Panc1 (cell line): ENCODE measurements around the gene SSBP3. TPM values are rescaled to one million over a fixed set of nuclear protein-coding genes. Genes with fewer than 3 reads are reported as not detected.

Experiments used
- ATAC-seq: fragments of 200-7000 bp; cut with Tn5 transposase; 2 replicates; pipeline ENCODE4 v1.9.1; 2020; ENCODE audit warnings: mild to moderate bottlenecking, moderate library complexity
- BruUV-seq: library from RNA; stranded (reverse); fragments of 400-500 nt; replicated peaks from 2 replicates; lab custom pipeline; 2021; lab: Mats Ljungman, UMichigan
- CTCF ChIA-PET: fragments of 300-600 bp; sonication (Branson Sonifier 250); formaldehyde crosslinking; loops from one replicate; lab custom pipeline; 2022; ENCODE audit warnings: antibody characterized with exemption; lab: Charles Lee
- POLR2A ChIA-PET: fragments of 300-600 bp; sonication (Branson Sonifier 250); formaldehyde crosslinking; loops from one replicate; lab custom pipeline; 2022; ENCODE audit warnings: antibody characterized with exemption; lab: Charles Lee
- DNase-seq: peaks from one replicate; pipeline ENCODE4 v3.0.0-alpha.2; 2010; ENCODE audit warnings: low read depth, low spot score
- H3K27ac ChIP-seq: 2 replicates; pipeline ENCODE4 v1.5.1; 2011; ENCODE audit warnings: mild to moderate bottlenecking, low read length, inconsistent platforms
- H3K27me3 ChIP-seq: fragments of 200-500 bp; sonication (Bioruptor generic); 2 replicates; pipeline ENCODE4 v1.6.0; 2014; ENCODE audit warnings: low read length, inconsistent platforms; ENCODE audit not compliant: control insufficient read depth, insufficient read depth
- H3K36me3 ChIP-seq: fragments of 200-500 bp; sonication (Bioruptor generic); 2 replicates; pipeline ENCODE4 v1.5.1; 2014; ENCODE audit warnings: inconsistent platforms, mild to moderate bottlenecking, low read length, moderate library complexity; ENCODE audit not compliant: control insufficient read depth, insufficient read depth
- H3K4me1 ChIP-seq: 2 replicates; pipeline ENCODE4 v1.5.1; 2011; ENCODE audit warnings: inconsistent platforms, mild to moderate bottlenecking, low read length, moderate library complexity; ENCODE audit not compliant: control insufficient read depth, insufficient read depth
- H3K4me3 ChIP-seq, 2 experiments: 2 replicates each; pipeline ENCODE4 v1.5.1; 2011 to 2012; ENCODE audit warnings: low read depth in 2 of 2, low read length in 2 of 2, mild to moderate bottlenecking in 2 of 2, inconsistent platforms in 1 of 2, moderate library complexity in 1 of 2
- H3K9me3 ChIP-seq: fragments of 200-500 bp; sonication (Bioruptor generic); 2 replicates; pipeline ENCODE4 v1.5.1; 2014; ENCODE audit warnings: low read depth, mild to moderate bottlenecking, inconsistent platforms, low read length, moderate library complexity; ENCODE audit not compliant: control insufficient read depth, insufficient read depth
- CTCF ChIP-seq: fragments of 450-650 bp; IDR thresholded peaks from 2 replicates; pipeline ENCODE4 v1.5.1; 2017; ENCODE audit warnings: mild to moderate bottlenecking
- POLR2AphosphoS5 ChIP-seq: IDR thresholded peaks from 2 replicates; pipeline ENCODE4 v1.6.1; 2012; ENCODE audit warnings: mild to moderate bottlenecking, low read depth, low read length, moderate library complexity
- REST ChIP-seq, 2 experiments: IDR thresholded peaks; 2 replicates each; pipeline ENCODE4 v1.6.1; 2011 to 2012; ENCODE audit warnings: low read depth in 2 of 2, control low read depth in 1 of 2, low read length in 1 of 2, mild to moderate bottlenecking in 1 of 2, moderate library complexity in 1 of 2; ENCODE audit not compliant: insufficient read depth in 1 of 2
- SIN3A ChIP-seq: IDR thresholded peaks from 2 replicates; pipeline ENCODE4 v1.6.1; 2012; ENCODE audit warnings: low read depth, mild to moderate bottlenecking, low read length, moderate library complexity, borderline replicate concordance; ENCODE audit not compliant: insufficient read depth
- TCF7L2 ChIP-seq: IDR thresholded peaks from 2 replicates; pipeline ENCODE4 v1.6.1; 2011; ENCODE audit warnings: mild to moderate bottlenecking, low read depth, low read length, inconsistent platforms
- in situ Hi-C: cut with HindIII; loops from 2 replicates; pipeline ENCODE4 v1.10.0; 2016; ENCODE audit warnings: low sequenced_read_pairs, low pct_unique_long_range_greater_than_20kb
- intact Hi-C: fragments of 100-400 bp; cut with micrococcal nuclease; formaldehyde crosslinking; loops from one replicate; pipeline ENCODE4 v1.10.0; 2022; ENCODE audit not compliant: unreplicated experiment
- total RNA-seq: library from RNA; stranded (reverse); gene quantifications from one replicate; pipeline ENCODE4 v1.2.1, GENCODE V29; 2021; ENCODE audit not compliant: unreplicated experiment

Gene SSBP3
- total RNA-seq, 1 experiment from 2014 or later = 22.5 TPM

- in situ Hi-C loops = no loop called here
- DNase-seq = no peak
- peak; percentile 52 for ATAC-seq
- no peaks in the 10 kb centered on the region for H3K27me3 ChIP-seq
- H3K4me3 ChIP-seq = peak overlapping the region in 1 of 2 experiments; percentile 57; a peak in 2 of 4 replicates
- peaks cover 19% of the 10 kb centered on the region for H3K4me1 ChIP-seq
- TF ChIP-seq CTCF = no peak
- intact Hi-C loops = no loop called here
- POLR2A ChIA-PET = no interaction called here
- H3K9me3 ChIP-seq = no peaks in the 10 kb centered on the region
- H3K27ac ChIP-seq = no peak overlapping the region
- no peaks in the 10 kb centered on the region for H3K36me3 ChIP-seq
- CTCF ChIA-PET = no interaction called here
- BruUV-seq = no TSS peak
Observed at GRCh38 chr1:54405898-54406293, 298 bp downstream of the SSBP3 start.

DNA sequence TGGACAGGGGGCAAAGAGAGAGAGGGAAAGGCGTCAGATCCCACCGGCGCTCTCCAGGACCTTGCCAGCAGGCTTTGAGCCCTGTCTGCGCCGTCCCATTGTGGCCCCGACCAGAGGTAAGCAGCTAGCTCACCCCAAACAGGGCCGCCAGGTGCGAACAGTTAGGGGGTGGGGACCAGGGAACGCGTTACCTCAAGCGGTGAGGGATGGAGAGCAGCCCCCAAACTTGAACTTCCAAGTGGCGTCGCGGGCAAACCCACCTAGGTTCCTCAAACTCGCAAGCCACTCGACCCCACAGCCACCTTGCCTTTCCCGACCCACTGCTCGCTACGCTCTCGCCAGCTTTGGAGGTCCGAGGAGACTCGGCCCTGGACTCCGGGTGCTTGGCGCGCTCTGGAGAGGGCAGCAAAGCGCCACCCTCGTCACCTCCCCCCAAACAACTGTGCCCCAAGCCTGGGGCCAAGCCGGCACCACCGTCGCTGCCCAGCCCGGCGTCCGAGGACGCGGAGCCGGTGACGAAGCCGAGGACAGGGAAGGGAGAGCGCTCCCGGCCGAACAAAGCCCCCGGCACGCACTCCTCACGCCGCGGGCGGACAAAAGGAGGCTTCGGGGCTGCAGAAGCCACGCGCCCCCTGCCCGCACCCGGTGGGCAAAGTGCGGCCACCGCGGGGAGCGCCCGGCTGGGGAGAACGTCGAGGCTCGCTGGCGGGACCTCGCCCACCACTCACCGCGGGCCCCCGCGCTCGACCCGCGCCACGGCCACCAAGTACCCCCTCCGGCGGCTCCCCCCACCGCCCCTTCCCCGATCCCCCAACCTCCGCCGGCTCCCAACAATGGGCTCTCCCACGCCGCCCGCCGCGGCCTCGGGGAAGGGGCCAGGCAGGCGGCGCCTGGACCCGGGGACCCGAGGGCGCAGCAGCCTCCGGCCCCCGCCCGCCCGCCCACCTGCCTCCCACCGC, 976 bp downstream of the SSBP3 start:
- TF ChIP-seq CTCF (no peak; the same call in 1 of the 2 replicates), REST (IDR thresholded peaks at IDR 0.05; ENCODE audit: insufficient read depth in 1 of 2, low read depth in 2 of 2, low read length in 1 of 2) (no peak), POLR2AphosphoS5 (no peak), TCF7L2 (no peak), SIN3A (no peak)
- in situ Hi-C loops = no loop called here
- no peaks in the 10 kb centered on the region for H3K27me3 ChIP-seq
- H3K36me3 ChIP-seq = no peaks in the 10 kb centered on the region
- ATAC-seq = 0 out of 2 replicates have a peak, but pooled peaks have one; percentile 22
- no peak overlapping the region for H3K27ac ChIP-seq
- CTCF ChIA-PET = interaction anchor here (0.7 kb wide), 1 partner anchor 240 kb away, joined by 5 read pairs; no protein-coding TSS in a partner anchor
- H3K4me1 ChIP-seq = peaks cover 19% of the 10 kb centered on the region
- POLR2A ChIA-PET = no interaction called here
- no peak for DNase-seq
- H3K4me3 ChIP-seq = peak overlapping the region; percentile 48 to 57
- no peaks in the 10 kb centered on the region for H3K9me3 ChIP-seq
- BruUV-seq = no TSS peak
- intact Hi-C loops = no loop called here
